GM12878 (cell line): Measurements from ENCODE around the gene MYO10. TPM values are rescaled to one million over a fixed set of nuclear protein-coding genes. Genes with fewer than 3 reads are reported as not detected.

Experiments used
- ATAC-seq: fragments of 200-7000 bp; cut with Tn5 transposase; 3 replicates; pipeline ENCODE4 v1.9.1; 2020; ENCODE audit warnings: mild to moderate bottlenecking, moderate library complexity
- BruUV-seq: library from RNA; stranded (reverse); fragments of 400-500 nt; replicated peaks from 2 replicates; lab custom pipeline; 2021; lab: Mats Ljungman, UMichigan
- CTCF ChIA-PET: fragments of 300-600 bp; sonication (Branson Sonifier 250); formaldehyde crosslinking; extraction: SDS; loops from one replicate; lab custom pipeline; 2021; ENCODE audit warnings: inconsistent platforms; lab: Yijun Ruan, JAX
- POLR2A ChIA-PET: fragments of 350-600 bp; formaldehyde crosslinking; extraction: SDS; loops from one replicate; lab custom pipeline; 2021; ENCODE audit warnings: inconsistent platforms; lab: Charles Lee
- RAD21 ChIA-PET: fragments of 300-600 bp; sonication (Branson Sonifier 250); formaldehyde crosslinking; loops from one replicate; lab custom pipeline; 2023; ENCODE audit warnings: antibody characterized with exemption; ENCODE audit not compliant: unreplicated experiment; lab: Charles Lee
- SMC1A ChIA-PET: fragments of 300-600 bp; sonication (Branson Sonifier 250); formaldehyde crosslinking; loops from one replicate; lab custom pipeline; 2023; ENCODE audit not compliant: unreplicated experiment, uncharacterized antibody; lab: Charles Lee
- DNase-seq: peaks from one replicate; pipeline ENCODE4 v3.0.0-alpha.2; 2011; ENCODE audit warnings: low read depth, low spot score
- FAIRE-seq: peaks from 3 replicates; lab custom pipeline; 2011; peaks lifted over from hg19 to GRCh38; lab: Jason Lieb, UNC
- H2AFZ ChIP-seq: 2 replicates; pipeline ENCODE4 v1.6.0; 2011; ENCODE audit warnings: low read depth, low read length, control low read depth; ENCODE audit not compliant: control insufficient read depth
- H3K27ac ChIP-seq: 2 replicates; pipeline ENCODE4 v1.5.1; 2011; ENCODE audit warnings: control low read depth; ENCODE audit not compliant: control insufficient read depth, insufficient read depth
- H3K27me3 ChIP-seq, 2 experiments: replicated peaks in 1 of 2; 2 replicates each; pipeline versions ENCODE4 v1.6.0 to v1.6.1; 2011; ENCODE audit warnings: low read length in 1 of 2; ENCODE audit not compliant: control insufficient read depth in 2 of 2, insufficient read depth in 2 of 2
- H3K36me3 ChIP-seq, 2 experiments: 2 replicates each; pipeline ENCODE4 v1.5.1; 2011; ENCODE audit warnings: low read length in 1 of 2; ENCODE audit not compliant: control insufficient read depth in 2 of 2, insufficient read depth in 2 of 2
- H3K4me1 ChIP-seq: 2 replicates; pipeline ENCODE4 v1.6.1; 2011; ENCODE audit warnings: mild to moderate bottlenecking, low read length, moderate library complexity, mixed read lengths; ENCODE audit not compliant: control insufficient read depth, insufficient read depth
- H3K4me2 ChIP-seq: 2 replicates; pipeline ENCODE4 v1.6.0; 2011; ENCODE audit warnings: control low read depth; ENCODE audit not compliant: control insufficient read depth, insufficient read depth
- H3K4me3 ChIP-seq: fragments of 200-600 bp; sonication (generic); 2 replicates; pipeline ENCODE4 v1.5.1; 2016
- H3K79me2 ChIP-seq: 2 replicates; pipeline ENCODE4 v1.6.0; 2011; ENCODE audit warnings: low read length; ENCODE audit not compliant: control insufficient read depth, insufficient read depth
- H3K9ac ChIP-seq: 2 replicates; pipeline ENCODE4 v1.8.0; 2011; ENCODE audit warnings: low read length, control low read depth, mixed read lengths; ENCODE audit not compliant: control insufficient read depth, insufficient read depth
- H3K9me3 ChIP-seq: replicated peaks from 3 replicates; pipeline ENCODE4 v1.5.1; 2011; ENCODE audit warnings: mild to moderate bottlenecking, low read length; ENCODE audit not compliant: control insufficient read depth, insufficient read depth
- H4K20me1 ChIP-seq: 2 replicates; pipeline ENCODE4 v1.6.0; 2011; ENCODE audit not compliant: control insufficient read depth, insufficient read depth
- CBX5 ChIP-seq: sonication (generic); IDR thresholded peaks from 2 replicates; pipeline ENCODE4 v1.6.1; 2016; ENCODE audit warnings: low read depth, moderate library complexity, mild to moderate bottlenecking, inconsistent platforms
- CTCF ChIP-seq, 3 experiments: IDR thresholded peaks in 2 of 3; conservative IDR thresholded peaks in 1 of 3; 2 replicates each; pipeline ENCODE4 v1.5.1; 2011; ENCODE audit warnings: low read depth in 3 of 3, low read length in 3 of 3, mild to moderate bottlenecking in 3 of 3, control low read depth in 2 of 3, moderate library complexity in 2 of 3, inconsistent platforms in 1 of 3, mixed read lengths in 1 of 3; ENCODE audit not compliant: control insufficient read depth in 2 of 3, insufficient read depth in 1 of 3; ENCODE audit errors: extremely low read depth in 1 of 3
- JUNB ChIP-seq: IDR thresholded peaks from 2 replicates; pipeline ENCODE4 v1.6.1; 2016; ENCODE audit warnings: antibody characterized with exemption, mild to moderate bottlenecking
- NRF1 ChIP-seq: conservative IDR thresholded peaks from 2 replicates; pipeline ENCODE4 v1.6.1; 2011; ENCODE audit warnings: mild to moderate bottlenecking, low read depth, low read length, improper control_type of control experiment
- POLR2AphosphoS2 ChIP-seq: IDR thresholded peaks from 2 replicates; pipeline ENCODE4 v1.6.1; 2011; ENCODE audit warnings: low read depth, mild to moderate bottlenecking, low read length, improper control_type of control experiment, moderate library complexity
- RAD51 ChIP-seq: fragments of 450-650 bp; IDR thresholded peaks from 2 replicates; pipeline ENCODE4 v1.6.1; 2016; ENCODE audit warnings: moderate library complexity, mild to moderate bottlenecking, inconsistent platforms
- RELB ChIP-seq: fragments of 450-650 bp; IDR thresholded peaks from 2 replicates; pipeline ENCODE4 v1.6.1; 2017; ENCODE audit warnings: low read depth, mild to moderate bottlenecking, moderate library complexity
- SRF ChIP-seq, 2 experiments: IDR thresholded peaks; 2 replicates each; pipeline ENCODE4 v1.6.1; 2011; ENCODE audit warnings: low read depth in 2 of 2, low read length in 2 of 2, mild to moderate bottlenecking in 1 of 2, moderate library complexity in 1 of 2
- TARDBP ChIP-seq: IDR thresholded peaks from 2 replicates; pipeline ENCODE4 v1.6.1; 2016; ENCODE audit warnings: borderline replicate concordance
- ZBTB11 ChIP-seq: fragments of 450-650 bp; formaldehyde crosslinking; IDR thresholded peaks from 2 replicates; pipeline ENCODE4 v1.5.0; 2022; ENCODE audit warnings: mild to moderate bottlenecking, missing genetic modification characterization
- ZNF217 ChIP-seq: fragments of 450-650 bp; IDR thresholded peaks from 2 replicates; pipeline ENCODE4 v1.6.1; 2017; ENCODE audit warnings: antibody characterized with exemption, mild to moderate bottlenecking
- WGBS: methylation state at CpG from one replicate; pipeline ENCODE4 v1.1.6; 2016; ENCODE audit warnings: low lambda C conversion rate; ENCODE audit not compliant: insufficient replicate concordance, insufficient coverage; ENCODE audit errors: missing lambda C conversion rate; 5-methylcytosine and 5-hydroxymethylcytosine counted together
- in situ Hi-C: fragments of 300-500 bp; cut with MboI; formaldehyde crosslinking; loops from 9 replicates; pipeline ENCODE4 v1.14.3; 2018; ENCODE audit warnings: mixed read lengths
- intact Hi-C: fragments of 100-400 bp; cut with micrococcal nuclease; formaldehyde crosslinking; loops from one replicate; pipeline ENCODE4 v1.14.2; 2022; ENCODE audit not compliant: unreplicated experiment
- polyA plus RNA-seq, 11 experiments: library from polyadenylated mRNA; depleted of rRNA in 4 of 11; unstranded in 6 of 11; stranded (reverse) in 5 of 11; fragments of >200 nt; fragmentation: Nextera tagmentation in 4 of 11; fragmentation: Illumina TruSeq in 1 of 11; extraction: Ambion mirVana in 4 of 11; extraction: Trizol in 1 of 11; gene quantifications; 1 replicate in 1 of 11; 2 replicates in 10 of 11; pipeline versions ENCODE4 v1.2.1 to v1.2.3, GENCODE V29; 2011 to 2016; ENCODE audit warnings: inconsistent platforms in 2 of 11, missing spikeins in 2 of 11, low read depth in 1 of 11
- total RNA-seq, 4 experiments: library from RNA; depleted of rRNA in 3 of 4; stranded (reverse); fragments of >200 nt in 3 of 4; fragmentation: Illumina TruSeq in 1 of 4; extraction: Trizol in 1 of 4; gene quantifications; 2 replicates each; pipeline versions ENCODE4 v1.2.1 to v1.2.3, GENCODE V29; 2013 to 2021

The MYO10 gene
- total and polyA plus RNA-seq, 10 of the 15 experiments (the other 5 are each of a cell fraction or from before 2014, with no cell fraction given) = 0.02 to 0.77 (median 0.17) TPM

GRCh38 chr5:16736158-16736995 lies 199.7 kb downstream of the MYO10 start:
- TF ChIP-seq RELB (no peak), JUNB (no peak), POLR2AphosphoS2 (no peak), SRF (IDR thresholded peaks at IDR 0.05; ENCODE audit: low read depth in 2 of 2, low read length in 2 of 2) (no peak), RAD51 (no peak), NRF1 (no peak), CBX5 (no peak), CTCF (IDR thresholded peaks at IDR 0.05 in 2 of 3, conservative IDR thresholded peaks at IDR 0.05 in 1 of 3; ENCODE audit: control insufficient read depth in 2 of 3, extremely low read depth in 1 of 3, insufficient read depth in 1 of 3, low read depth in 3 of 3, low read length in 3 of 3) (no peak), TARDBP (no peak), ZNF217 (no peak), ZBTB11 (no peak)
- in situ Hi-C loops (no loop called here), intact Hi-C loops (no loop called here)
- Histone ChIP-seq H4K20me1 (no peaks in the 10 kb centered on the region), H3K9me3 (no peaks in the 10 kb centered on the region), H3K79me2 (no peaks in the 10 kb centered on the region), H2AFZ (no peak overlapping the region), H3K27ac (no peak overlapping the region), H3K4me2 (no peak overlapping the region), H3K36me3 (no peaks in the 10 kb centered on the region), H3K4me3 (no peak overlapping the region), H3K27me3 (no peaks in the 10 kb centered on the region), H3K9ac (no peak overlapping the region), H3K4me1 (no peaks in the 10 kb centered on the region)
- 43% methylated on average over 14 of the region's 14 CpGs for WGBS
- ATAC-seq (no peak), DNase-seq (no peak), FAIRE-seq (no peak)
- POLR2A ChIA-PET = no interaction called here
- RAD21 ChIA-PET = no interaction called here
- CTCF ChIA-PET = interaction anchor here (1.6 kb wide), 1 partner anchor 988 kb away, joined by 3 read pairs; no protein-coding TSS in a partner anchor
- BruUV-seq = no TSS peak
- SMC1A ChIA-PET = no interaction called here
